Ascending aorta (tissue), 2 donors: ENCODE data around the gene MFAP4. TPM values are rescaled to one million over a fixed set of nuclear protein-coding genes. Genes with fewer than 3 reads are reported as not detected.

Source experiments
- DNase-seq, 2 donors: peaks; one replicate each; pipeline ENCODE4 v3.0.0-alpha.2; 2019; ENCODE audit warnings: low spot score in 2 of 2
- H3K27ac ChIP-seq, 2 donors: fragments of 200-600 bp; sonication (generic); one replicate each; pipeline ENCODE4 v1.5.1; 2016 to 2017; ENCODE audit warnings: mild to moderate bottlenecking in 1 of 2
- H3K27me3 ChIP-seq: fragments of 200-600 bp; sonication (generic); one replicate; pipeline ENCODE4 v1.5.1; 2017
- H3K36me3 ChIP-seq, 2 donors: fragments of 200-600 bp; sonication (generic); one replicate each; pipeline ENCODE4 v1.5.1; 2016
- H3K4me1 ChIP-seq, 2 donors: fragments of 200-600 bp; sonication (generic); one replicate each; pipeline ENCODE4 v1.5.1; 2016 to 2017; ENCODE audit warnings: mild to moderate bottlenecking in 1 of 2
- H3K4me3 ChIP-seq, 2 donors: fragments of 200-600 bp; sonication (generic); one replicate each; pipeline ENCODE4 v1.5.1; 2016 to 2017; ENCODE audit warnings: mild to moderate bottlenecking in 1 of 2
- H3K9me3 ChIP-seq, 2 donors: fragments of 200-600 bp; sonication (generic); one replicate each; pipeline ENCODE4 v1.5.1; 2016
- CTCF ChIP-seq, 3 experiments: fragments of 200-600 bp in 2 of 3; fragments of 450-650 bp in 1 of 3; sonication (generic) in 2 of 3; IDR thresholded peaks; one replicate each; pipeline ENCODE4 v1.5.1; 2016 to 2019; ENCODE audit warnings: antibody characterized with exemption in 3 of 3, mild to moderate bottlenecking in 1 of 3, moderate library complexity in 1 of 3
- intact Hi-C: fragments of 100-400 bp; cut with DNase I; formaldehyde crosslinking; loops from one replicate; pipeline ENCODE4 v1.15.1; 2023
- total RNA-seq: library from RNA; depleted of rRNA; stranded (reverse); fragments of >200 nt; gene quantifications from one replicate; pipeline ENCODE4 v1.1.0, GENCODE V29; 2016

Gene MFAP4
- total RNA-seq, 1 donor from 2014 or later: 280 TPM

GRCh38 chr17:19346351-19347255 lies 40.4 kb downstream of the MFAP4 start:
- no peaks in the 10 kb centered on the region for H3K36me3 ChIP-seq
- no peak for TF ChIP-seq CTCF (IDR thresholded peaks at IDR 0.05)
- H3K27me3 ChIP-seq: no peaks in the 10 kb centered on the region
- H3K4me1 ChIP-seq: peaks cover 18 to 23% of the 10 kb centered on the region in 2 donors
- peak overlapping the region in 1 of 2 donors; percentile 14 for H3K4me3 ChIP-seq
- no peaks in the 10 kb centered on the region for H3K9me3 ChIP-seq
- intact Hi-C loops: no loop called here
- H3K27ac ChIP-seq: peak overlapping the region; percentile 94 to 95
- peak; percentile 57 to 94 for DNase-seq

- no peak for TF ChIP-seq CTCF (IDR thresholded peaks at IDR 0.05)
- Histone ChIP-seq H3K9me3 (no peaks in the 10 kb centered on the region), H3K27me3 (no peaks in the 10 kb centered on the region), H3K36me3 (no peaks in the 10 kb centered on the region), H3K4me3 (peak overlapping the region in 1 of 2 donors; percentile 14), H3K27ac (peak overlapping the region; percentile 94 to 95), H3K4me1 (peaks cover 18 to 23% of the 10 kb centered on the region in 2 donors)
- DNase-seq: no peak
- intact Hi-C loops: no loop called here
These were observed 41.3 kb downstream of the MFAP4 start for GRCh38 chr17:19345486-19346350.

GRCh38 chr17:19345067-19345460 lies 41.9 kb downstream of the MFAP4 start:
- no peak for DNase-seq
- TF ChIP-seq CTCF (IDR thresholded peaks at IDR 0.05): no peak
- H3K27ac ChIP-seq: peak overlapping the region; percentile 94 to 95
- no peak overlapping the region for H3K4me3 ChIP-seq
- H3K36me3 ChIP-seq: no peaks in the 10 kb centered on the region
- no peaks in the 10 kb centered on the region for H3K27me3 ChIP-seq
- intact Hi-C loops: no loop called here
- H3K4me1 ChIP-seq: peaks cover 18 to 23% of the 10 kb centered on the region in 2 donors
- H3K9me3 ChIP-seq: no peaks in the 10 kb centered on the region

- Histone ChIP-seq H3K27ac (peak overlapping the region; percentile 1 to 95), H3K4me3 (no peak overlapping the region), H3K4me1 (peaks cover 18 to 23% of the 10 kb centered on the region in 2 donors), H3K27me3 (no peaks in the 10 kb centered on the region), H3K9me3 (no peaks in the 10 kb centered on the region), H3K36me3 (no peaks in the 10 kb centered on the region)
- intact Hi-C loops: no loop called here
- TF ChIP-seq CTCF (IDR thresholded peaks at IDR 0.05): no peak
- DNase-seq: peak in 1 of 2 donors; percentile 5
These were observed 42.5 kb downstream of the MFAP4 start for GRCh38 chr17:19344311-19345066.

GRCh38 chr17:19343671-19344151 lies 43.3 kb downstream of the MFAP4 start:
- Histone ChIP-seq H3K36me3 (no peaks in the 10 kb centered on the region), H3K4me3 (no peak overlapping the region), H3K27me3 (no peaks in the 10 kb centered on the region), H3K9me3 (no peaks in the 10 kb centered on the region), H3K4me1 (peaks cover 18 to 23% of the 10 kb centered on the region in 2 donors), H3K27ac (no peak overlapping the region)
- no peak for TF ChIP-seq CTCF (IDR thresholded peaks at IDR 0.05)
- intact Hi-C loops: no loop called here
- peak in 1 of 2 donors; percentile 5 for DNase-seq
